PC-9 (cell line): ENCODE data around the gene ELAPOR2.

Source experiments
- CTCF ChIP-seq: fragments of 200-600 bp; sonication (generic); conservative IDR thresholded peaks from 2 replicates; pipeline ENCODE4 v1.6.1; 2017; ENCODE audit warnings: mixed run types, antibody characterized with exemption, mild to moderate bottlenecking, moderate library complexity
- EZH2 ChIP-seq: fragments of 200-600 bp; sonication (generic); IDR thresholded peaks from 2 replicates; pipeline ENCODE4 v1.8.0; 2017; ENCODE audit warnings: antibody characterized with exemption, low read depth

GRCh38 chr7:87013840-87014190, 45.6 kb downstream of the ELAPOR2 start:
- TF ChIP-seq EZH2, result no peak
- no peak for TF ChIP-seq CTCF
